Frontal cortex (tissue), 4 donors: Measurements from ENCODE around the gene VPREB1. TPM values are rescaled to one million over a fixed set of nuclear protein-coding genes. Genes with fewer than 3 reads are reported as not detected.
"Not testable (repeated sequence)": the region's sequence is repeated elsewhere in the genome, so short reads cannot be mapped to it uniquely, and the experiment has no call there.

Source experiments
- DNase-seq, 2 donors: peaks; one replicate each; pipeline ENCODE4 v3.0.0; 2012; ENCODE audit warnings: low spot score in 2 of 2
- FAIRE-seq: peaks from 2 replicates; lab custom pipeline; 2012; peaks lifted over from hg19 to GRCh38; lab: Jason Lieb, UNC
- total RNA-seq: library from RNA; depleted of rRNA; stranded (reverse); fragments of >200 nt; gene quantifications from one replicate; pipeline ENCODE4 v1.2.3, GENCODE V29; 2014
- donor health status: control.
- donor health status: control.
- donor health status: control.

VPREB1 gene
- total RNA-seq = not detected

- DNase-seq (no peak), FAIRE-seq (no peak)
Observed at GRCh38 chr22:22244316-22245250, at the start of gene VPREB1. TSS of gene VPREB1 (plus strand) at chr22:22244786. CDS start at chr22:22244814, 28 bp downstream.

- DNase-seq (no peak), FAIRE-seq (no peak)
Observed at GRCh38 chr22:22194931-22195264, 49.7 kb upstream of the VPREB1 start.

- FAIRE-seq (no peak), DNase-seq (peak in 1 of 2 donors; percentile 39)
Observed at GRCh38 chr22:22195265-22196017, 49.1 kb upstream of the VPREB1 start.

GRCh38 chr22:22196018-22196533 lies 48.5 kb upstream of the VPREB1 start:
- DNase-seq (no peak), FAIRE-seq (no peak)

- no peak for DNase-seq
- no peak for FAIRE-seq
Observed at GRCh38 chr22:22196833-22197477, 47.6 kb upstream of the VPREB1 start.

GRCh38 chr22:22197993-22198402 lies 46.6 kb upstream of the VPREB1 start:
- FAIRE-seq = no peak
- no peak for DNase-seq

- FAIRE-seq = no peak
Observed at GRCh38 chr22:22198751-22199150, 45.8 kb upstream of the VPREB1 start.

GRCh38 chr22:22199634-22200033 lies 45.0 kb upstream of the VPREB1 start:
- FAIRE-seq (no peak), DNase-seq (no peak)

More at GRCh38 chr22:22198751-22199150, 45.8 kb upstream of the VPREB1 start:
- DNase-seq = no peak

- no peak for FAIRE-seq
- no peak for DNase-seq
Observed at GRCh38 chr22:22200569-22201184, 43.9 kb upstream of the VPREB1 start.

GRCh38 chr22:22201185-22201929 lies 43.2 kb upstream of the VPREB1 start:
- FAIRE-seq = no peak
- peak in 1 of 2 donors; percentile 30 for DNase-seq

GRCh38 chr22:22201930-22202343 lies 42.6 kb upstream of the VPREB1 start:
- FAIRE-seq (no peak), DNase-seq (no peak)

- DNase-seq (no peak), FAIRE-seq (no peak)
Observed at GRCh38 chr22:22203048-22203971, 41.3 kb upstream of the VPREB1 start.

GRCh38 chr22:22207845-22208564 lies 36.6 kb upstream of the VPREB1 start:
- no peak for FAIRE-seq

GRCh38 chr22:22208652-22209051 lies 35.9 kb upstream of the VPREB1 start:
- FAIRE-seq (no peak), DNase-seq (no peak)

More at GRCh38 chr22:22207845-22208564, 36.6 kb upstream of the VPREB1 start:
- peak in 1 of 2 donors; percentile 22 for DNase-seq

GRCh38 chr22:22209080-22209640 lies 35.4 kb upstream of the VPREB1 start:
- not testable (repeated sequence) for DNase-seq, FAIRE-seq

- no peak for FAIRE-seq
- DNase-seq = no peak
Observed at GRCh38 chr22:22210375-22210774, 34.2 kb upstream of the VPREB1 start.
